Measurements from ENCODE around the gene GPC6.

GPC6 gene

DNA sequence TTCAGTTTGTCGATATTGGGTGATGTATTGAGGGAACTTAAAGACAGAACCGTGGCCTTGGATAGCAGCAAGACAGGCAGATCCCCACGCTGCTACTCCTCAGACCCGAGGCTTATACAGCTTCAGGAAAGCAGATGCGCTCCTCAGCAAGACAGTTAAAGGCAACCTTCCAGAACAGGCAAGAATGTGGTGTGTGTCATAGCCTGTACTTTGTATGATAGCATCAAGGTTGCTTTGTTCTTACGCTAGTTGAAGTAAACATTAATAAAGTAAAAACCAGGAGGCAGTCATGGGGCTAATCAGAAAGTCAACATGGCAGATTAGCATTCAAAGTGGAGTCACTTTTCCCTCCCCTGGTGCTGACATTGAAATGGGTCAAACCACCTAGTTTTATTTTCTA, 779.7 kb downstream of the GPC6 start:
- no peak overlapping the region for H3K9ac ChIP-seq (ENCODE audit: low read length)
- no peak overlapping the region for H3K23ac ChIP-seq (ENCODE audit: low read length)
- no peak overlapping the region for H2AK5ac ChIP-seq (ENCODE audit: low read length)
- H2BK5ac ChIP-seq (ENCODE audit: low read depth, low read length, poor library complexity): no peak overlapping the region
- H2BK12ac ChIP-seq (ENCODE audit: low read length): no peak overlapping the region
- H3K27ac ChIP-seq (ENCODE audit: low read depth, low read length): no peak overlapping the region
- no CpG with 5 or more reads among the region's 6 CpGs for whole genome bisulfite sequencing (ENCODE audit: extremely low coverage, insufficient coverage, insufficient read length)
- H3K79me2 ChIP-seq (ENCODE audit: control insufficient read depth, insufficient read depth, low read length, poor library complexity): no peaks in the 10 kb centered on the region
- no peak overlapping the region for H3K4me2 ChIP-seq (ENCODE audit: low read length)
- no peaks in the 10 kb centered on the region for H3K36me3 ChIP-seq (ENCODE audit: control insufficient read depth in 1 of 2, insufficient read depth in 2 of 2, low read length in 2 of 2)
- H3K4ac ChIP-seq (ENCODE audit: low read depth, low read length): no peak overlapping the region
- DNase-seq: no peak
- H3K4me1 ChIP-seq (ENCODE audit: control insufficient read depth in 1 of 2, insufficient read depth in 2 of 2, low read length in 2 of 2): peaks cover 0 to 2% of the 10 kb centered on the region in 2 experiments
- no peak overlapping the region for H3K18ac ChIP-seq (ENCODE audit: low read length)
- no peak overlapping the region for H2BK120ac ChIP-seq (ENCODE audit: insufficient read depth, low read length, poor library complexity)
- H4K12ac ChIP-seq (ENCODE audit: low read depth, low read length): no peak overlapping the region
- no peaks in the 10 kb centered on the region for H3K9me3 ChIP-seq (ENCODE audit: insufficient read depth, low read depth, low read length)
- H3K79me1 ChIP-seq (ENCODE audit: low read length): no peaks in the 10 kb centered on the region
- H3K4me3 ChIP-seq (ENCODE audit: low read depth, low read length): no peak overlapping the region
- no peak overlapping the region for H2AFZ ChIP-seq (ENCODE audit: insufficient read depth, low read length, poor library complexity)
- H3K14ac ChIP-seq (ENCODE audit: low read length): no peak overlapping the region
- no peak overlapping the region for H4K91ac ChIP-seq (ENCODE audit: low read depth, low read length)
- H4K8ac ChIP-seq (ENCODE audit: low read depth, low read length): no peak overlapping the region
- H3K27me3 ChIP-seq (ENCODE audit: insufficient read depth, low read length): no peaks in the 10 kb centered on the region

DNA sequence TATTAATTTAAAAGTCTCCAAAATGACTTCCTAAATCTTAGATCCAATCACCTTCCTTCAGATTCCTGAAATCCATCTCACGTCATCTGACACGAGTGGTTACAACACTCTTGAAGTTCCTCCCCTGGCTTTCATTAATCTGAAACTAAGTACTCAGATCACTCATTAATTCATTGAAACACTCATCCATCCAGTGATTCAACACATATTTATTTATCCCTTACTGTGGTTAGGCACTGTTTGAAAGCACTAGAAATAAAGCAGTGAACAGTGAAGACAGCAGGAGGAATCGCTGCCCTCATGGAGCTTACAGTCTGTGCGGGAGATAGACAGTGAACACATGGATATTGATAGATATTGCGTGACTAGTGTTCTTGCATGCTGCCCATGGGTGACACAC, 780.5 kb downstream of the GPC6 start:
- H3K4me1 ChIP-seq (ENCODE audit: control insufficient read depth in 1 of 2, insufficient read depth in 2 of 2, low read length in 2 of 2): peaks cover 0 to 2% of the 10 kb centered on the region in 2 experiments
- H3K27ac ChIP-seq (ENCODE audit: low read depth, low read length): no peak overlapping the region
- H3K9ac ChIP-seq (ENCODE audit: low read length): no peak overlapping the region
- no peak overlapping the region for H4K12ac ChIP-seq (ENCODE audit: low read depth, low read length)
- no peaks in the 10 kb centered on the region for H3K79me2 ChIP-seq (ENCODE audit: control insufficient read depth, insufficient read depth, low read length, poor library complexity)
- H2BK5ac ChIP-seq (ENCODE audit: low read depth, low read length, poor library complexity): no peak overlapping the region
- H3K36me3 ChIP-seq (ENCODE audit: control insufficient read depth in 1 of 2, insufficient read depth in 2 of 2, low read length in 2 of 2): no peaks in the 10 kb centered on the region
- no peak overlapping the region for H4K8ac ChIP-seq (ENCODE audit: low read depth, low read length)
- H3K4ac ChIP-seq (ENCODE audit: low read depth, low read length): no peak overlapping the region
- H3K9me3 ChIP-seq (ENCODE audit: insufficient read depth, low read depth, low read length): no peaks in the 10 kb centered on the region
- H2BK120ac ChIP-seq (ENCODE audit: insufficient read depth, low read length, poor library complexity): no peak overlapping the region
- no peak overlapping the region for H3K23ac ChIP-seq (ENCODE audit: low read length)
- H3K14ac ChIP-seq (ENCODE audit: low read length): no peak overlapping the region
- no CpG with 5 or more reads among the region's 5 CpGs for WGBS (ENCODE audit: extremely low coverage, insufficient coverage, insufficient read length)
- no peaks in the 10 kb centered on the region for H3K27me3 ChIP-seq (ENCODE audit: insufficient read depth, low read length)
- DNase-seq: no peak
- H2BK12ac ChIP-seq (ENCODE audit: low read length): no peak overlapping the region
- H2AK5ac ChIP-seq (ENCODE audit: low read length): no peak overlapping the region
- no peak overlapping the region for H4K91ac ChIP-seq (ENCODE audit: low read depth, low read length)
- no peaks in the 10 kb centered on the region for H3K79me1 ChIP-seq (ENCODE audit: low read length)
- H3K4me2 ChIP-seq (ENCODE audit: low read length): no peak overlapping the region
- no peak overlapping the region for H3K4me3 ChIP-seq (ENCODE audit: low read depth, low read length)
- no peak overlapping the region for H2AFZ ChIP-seq (ENCODE audit: insufficient read depth, low read length, poor library complexity)
- H3K18ac ChIP-seq (ENCODE audit: low read length): no peak overlapping the region

GRCh38 chr13:94009701-94010100, 783.1 kb downstream of the GPC6 start:
- WGBS (ENCODE audit: extremely low coverage, insufficient coverage, insufficient read length): no CpG with 5 or more reads among the region's 4 CpGs
- no peak overlapping the region for H3K4ac ChIP-seq (ENCODE audit: low read depth, low read length)
- H3K27ac ChIP-seq (ENCODE audit: low read depth, low read length): no peak overlapping the region
- H4K91ac ChIP-seq (ENCODE audit: low read depth, low read length): no peak overlapping the region
- peak in 1 of 2 donors; percentile 4 for DNase-seq
- H2BK120ac ChIP-seq (ENCODE audit: insufficient read depth, low read length, poor library complexity): no peak overlapping the region
- H3K14ac ChIP-seq (ENCODE audit: low read length): no peak overlapping the region
- H3K4me1 ChIP-seq (ENCODE audit: control insufficient read depth in 1 of 2, insufficient read depth in 2 of 2, low read length in 2 of 2): peaks cover 0 to 2% of the 10 kb centered on the region in 2 experiments
- H3K9me3 ChIP-seq (ENCODE audit: insufficient read depth, low read depth, low read length): no peaks in the 10 kb centered on the region
- no peak overlapping the region for H3K23ac ChIP-seq (ENCODE audit: low read length)
- H3K79me1 ChIP-seq (ENCODE audit: low read length): no peaks in the 10 kb centered on the region
- H3K36me3 ChIP-seq (ENCODE audit: control insufficient read depth in 1 of 2, insufficient read depth in 2 of 2, low read length in 2 of 2): no peaks in the 10 kb centered on the region
- H3K4me2 ChIP-seq (ENCODE audit: low read length): no peak overlapping the region
- H2AFZ ChIP-seq (ENCODE audit: insufficient read depth, low read length, poor library complexity): no peak overlapping the region
- no peaks in the 10 kb centered on the region for H3K79me2 ChIP-seq (ENCODE audit: control insufficient read depth, insufficient read depth, low read length, poor library complexity)
- no peaks in the 10 kb centered on the region for H3K27me3 ChIP-seq (ENCODE audit: insufficient read depth, low read length)
- no peak overlapping the region for H2AK5ac ChIP-seq (ENCODE audit: low read length)
- no peak overlapping the region for H3K4me3 ChIP-seq (ENCODE audit: low read depth, low read length)
- H4K12ac ChIP-seq (ENCODE audit: low read depth, low read length): no peak overlapping the region
- H2BK5ac ChIP-seq (ENCODE audit: low read depth, low read length, poor library complexity): no peak overlapping the region
- no peak overlapping the region for H3K18ac ChIP-seq (ENCODE audit: low read length)
- H3K9ac ChIP-seq (ENCODE audit: low read length): no peak overlapping the region
- no peak overlapping the region for H4K8ac ChIP-seq (ENCODE audit: low read depth, low read length)
- no peak overlapping the region for H2BK12ac ChIP-seq (ENCODE audit: low read length)

GRCh38 chr13:94014461-94014860, 787.9 kb downstream of the GPC6 start:
- Histone ChIP-seq H3K4me3 (ENCODE audit: low read depth, low read length) (no peak overlapping the region), H3K79me1 (ENCODE audit: low read length) (no peaks in the 10 kb centered on the region), H2BK120ac (ENCODE audit: insufficient read depth, low read length, poor library complexity) (no peak overlapping the region), H2AK5ac (ENCODE audit: low read length) (no peak overlapping the region), H3K36me3 (ENCODE audit: control insufficient read depth in 1 of 2, insufficient read depth in 2 of 2, low read length in 2 of 2) (no peaks in the 10 kb centered on the region), H3K4me1 (ENCODE audit: control insufficient read depth in 1 of 2, insufficient read depth in 2 of 2, low read length in 2 of 2) (no peaks in the 10 kb centered on the region), H4K12ac (ENCODE audit: low read depth, low read length) (no peak overlapping the region), H3K4me2 (ENCODE audit: low read length) (no peak overlapping the region), H3K27ac (ENCODE audit: low read depth, low read length) (no peak overlapping the region), H4K91ac (ENCODE audit: low read depth, low read length) (no peak overlapping the region), H3K9me3 (ENCODE audit: insufficient read depth, low read depth, low read length) (no peaks in the 10 kb centered on the region), H3K79me2 (ENCODE audit: control insufficient read depth, insufficient read depth, low read length, poor library complexity) (no peaks in the 10 kb centered on the region), H3K18ac (ENCODE audit: low read length) (no peak overlapping the region), H3K4ac (ENCODE audit: low read depth, low read length) (no peak overlapping the region), H2BK12ac (ENCODE audit: low read length) (no peak overlapping the region), H2AFZ (ENCODE audit: insufficient read depth, low read length, poor library complexity) (no peak overlapping the region), H3K23ac (ENCODE audit: low read length) (no peak overlapping the region), H4K8ac (ENCODE audit: low read depth, low read length) (no peak overlapping the region), H3K9ac (ENCODE audit: low read length) (no peak overlapping the region), H2BK5ac (ENCODE audit: low read depth, low read length, poor library complexity) (no peak overlapping the region), H3K27me3 (ENCODE audit: insufficient read depth, low read length) (no peaks in the 10 kb centered on the region), H3K14ac (ENCODE audit: low read length) (no peak overlapping the region)
- no peak for DNase-seq
- WGBS (ENCODE audit: extremely low coverage, insufficient coverage, insufficient read length): no CpG with 5 or more reads among the region's 2 CpGs
